ENCODE results near the gene KRT79.
A peak's percentile ranks its signal among the peaks of the same experiment; 100 is the strongest.

Gene KRT79

GRCh38 chr12:52809166-52809565, 24.9 kb downstream of the KRT79 start:
- TF ChIP-seq CTCF (conservative IDR thresholded peaks at IDR 0.05; ENCODE audit: low read depth, low read length) = no peak
- no peak overlapping the region for H3K4me3 ChIP-seq (ENCODE audit: low read depth, low read length)
- no peak for DNase-seq (ENCODE audit: low read depth)

- TF ChIP-seq CTCF (conservative IDR thresholded peaks at IDR 0.05; ENCODE audit: low read depth, low read length) = no peak
- no peak for DNase-seq (ENCODE audit: low read depth)
- H3K4me3 ChIP-seq (ENCODE audit: low read depth, low read length) = no peak overlapping the region
Measured at GRCh38 chr12:52808573-52809160, 25.4 kb downstream of the KRT79 start.

- TF ChIP-seq CTCF (conservative IDR thresholded peaks at IDR 0.05; ENCODE audit: low read depth, low read length) = no peak
- no peak for DNase-seq (ENCODE audit: low read depth)
- H3K4me3 ChIP-seq (ENCODE audit: low read depth, low read length) = no peak overlapping the region
Measured at GRCh38 chr12:52807544-52808470, 26.3 kb downstream of the KRT79 start.

- H3K4me3 ChIP-seq (ENCODE audit: low read depth, low read length) = no peak overlapping the region
- TF ChIP-seq CTCF (conservative IDR thresholded peaks at IDR 0.05; ENCODE audit: low read depth, low read length) = no peak
Measured at GRCh38 chr12:52806821-52807543, 27.1 kb downstream of the KRT79 start.

GRCh38 chr12:52806169-52806811, 27.8 kb downstream of the KRT79 start:
- DNase-seq (ENCODE audit: low read depth) = no peak
- TF ChIP-seq CTCF (conservative IDR thresholded peaks at IDR 0.05; ENCODE audit: low read depth, low read length) = no peak
- no peak overlapping the region for H3K4me3 ChIP-seq (ENCODE audit: low read depth, low read length)

More at GRCh38 chr12:52806821-52807543, 27.1 kb downstream of the KRT79 start:
- no peak for DNase-seq (ENCODE audit: low read depth)

GRCh38 chr12:52805739-52806138, 28.4 kb downstream of the KRT79 start:
- no peak for TF ChIP-seq CTCF (conservative IDR thresholded peaks at IDR 0.05; ENCODE audit: low read depth, low read length)

More at GRCh38 chr12:52805739-52806138, 28.4 kb downstream of the KRT79 start:
- peak; percentile 32 for DNase-seq (ENCODE audit: low read depth)
- H3K4me3 ChIP-seq (ENCODE audit: low read depth, low read length) = no peak overlapping the region
